Trophoblast cell (in vitro differentiated cells and primary cell): ENCODE data around the gene HMGCLL1.
A peak's percentile ranks its signal among the peaks of the same experiment; 100 is the strongest.

Experiments
- DNase-seq, 2 donors: peaks; one replicate each; pipeline ENCODE4 v3.0.0-alpha.2; 2016
- H2AFZ ChIP-seq: 2 replicates; pipeline ENCODE4 v1.6.1; 2013; ENCODE audit warnings: low read length, moderate library complexity, mild to moderate bottlenecking; ENCODE audit not compliant: insufficient read depth, poor library complexity
- H2AK5ac ChIP-seq: 2 replicates; pipeline ENCODE4 v1.6.1; 2013; ENCODE audit warnings: mild to moderate bottlenecking, low read length
- H2BK120ac ChIP-seq: 2 replicates; pipeline ENCODE4 v1.6.1; 2013; ENCODE audit warnings: low read length, mild to moderate bottlenecking, moderate library complexity; ENCODE audit not compliant: insufficient read depth, poor library complexity
- H2BK12ac ChIP-seq: 2 replicates; pipeline ENCODE4 v1.6.1; 2013; ENCODE audit warnings: mild to moderate bottlenecking, low read length, moderate library complexity
- H2BK5ac ChIP-seq: 2 replicates; pipeline ENCODE4 v1.6.1; 2013; ENCODE audit warnings: low read length, low read depth, moderate library complexity, mild to moderate bottlenecking; ENCODE audit not compliant: poor library complexity
- H3K14ac ChIP-seq: 2 replicates; pipeline ENCODE4 v1.6.1; 2013; ENCODE audit warnings: mild to moderate bottlenecking, low read length
- H3K18ac ChIP-seq: 2 replicates; pipeline ENCODE4 v1.6.1; 2013; ENCODE audit warnings: mild to moderate bottlenecking, low read length
- H3K23ac ChIP-seq: 2 replicates; pipeline ENCODE4 v1.6.1; 2013; ENCODE audit warnings: low read length
- H3K27ac ChIP-seq: 2 replicates; pipeline ENCODE4 v1.5.1; 2013; ENCODE audit warnings: low read depth, mild to moderate bottlenecking, inconsistent platforms, low read length, moderate library complexity
- H3K27me3 ChIP-seq: 2 replicates; pipeline ENCODE4 v1.6.1; 2013; ENCODE audit warnings: inconsistent platforms, mild to moderate bottlenecking, low read length, moderate library complexity; ENCODE audit not compliant: insufficient read depth
- H3K36me3 ChIP-seq, 2 experiments: 1 replicate in 1 of 2; 2 replicates in 1 of 2; pipeline ENCODE4 v1.6.1; 2013; ENCODE audit warnings: low read length in 2 of 2, mild to moderate bottlenecking in 2 of 2, moderate library complexity in 1 of 2; ENCODE audit not compliant: insufficient read depth in 2 of 2, control insufficient read depth in 1 of 2
- H3K4ac ChIP-seq: 2 replicates; pipeline ENCODE4 v1.6.1; 2013; ENCODE audit warnings: low read depth, mild to moderate bottlenecking, low read length, moderate library complexity
- H3K4me1 ChIP-seq, 2 experiments: 1 replicate in 1 of 2; 2 replicates in 1 of 2; pipeline ENCODE4 v1.6.1; 2013; ENCODE audit warnings: low read length in 2 of 2, mild to moderate bottlenecking in 2 of 2, moderate library complexity in 1 of 2; ENCODE audit not compliant: insufficient read depth in 2 of 2, control insufficient read depth in 1 of 2
- H3K4me2 ChIP-seq: 2 replicates; pipeline ENCODE4 v1.6.1; 2013; ENCODE audit warnings: inconsistent platforms, mild to moderate bottlenecking, low read length, moderate library complexity
- H3K4me3 ChIP-seq: 2 replicates; pipeline ENCODE4 v1.5.1; 2013; ENCODE audit warnings: mild to moderate bottlenecking, low read depth, low read length, inconsistent platforms
- H3K79me1 ChIP-seq: one replicate; pipeline ENCODE4 v1.6.1; 2013; ENCODE audit warnings: low read length
- H3K79me2 ChIP-seq: 2 replicates; pipeline ENCODE4 v1.6.1; 2013; ENCODE audit warnings: low read length, mild to moderate bottlenecking; ENCODE audit not compliant: control insufficient read depth, insufficient read depth, poor library complexity
- H3K9ac ChIP-seq: 2 replicates; pipeline ENCODE4 v1.6.1; 2013; ENCODE audit warnings: mild to moderate bottlenecking, low read length
- H3K9me3 ChIP-seq: 2 replicates; pipeline ENCODE4 v1.6.1; 2013; ENCODE audit warnings: low read depth, mild to moderate bottlenecking, control low read depth, inconsistent platforms, low read length; ENCODE audit not compliant: insufficient read depth
- H4K12ac ChIP-seq: 2 replicates; pipeline ENCODE4 v1.6.1; 2013; ENCODE audit warnings: low read depth, mild to moderate bottlenecking, low read length, moderate library complexity
- H4K8ac ChIP-seq: 2 replicates; pipeline ENCODE4 v1.6.1; 2013; ENCODE audit warnings: low read depth, mild to moderate bottlenecking, low read length, moderate library complexity
- H4K91ac ChIP-seq: one replicate; pipeline ENCODE4 v1.6.1; 2013; ENCODE audit warnings: low read depth, mild to moderate bottlenecking, low read length, moderate library complexity
- WGBS: extraction: QIAGEN DNeasy Blood & Tissue Kit; methylation state at CpG from one replicate; pipeline ENCODE4 v1.1.7; 2013; ENCODE audit warnings: missing lambda C conversion rate; ENCODE audit not compliant: insufficient read length, insufficient coverage; ENCODE audit errors: extremely low coverage; 5-methylcytosine and 5-hydroxymethylcytosine counted together

Gene HMGCLL1

DNA sequence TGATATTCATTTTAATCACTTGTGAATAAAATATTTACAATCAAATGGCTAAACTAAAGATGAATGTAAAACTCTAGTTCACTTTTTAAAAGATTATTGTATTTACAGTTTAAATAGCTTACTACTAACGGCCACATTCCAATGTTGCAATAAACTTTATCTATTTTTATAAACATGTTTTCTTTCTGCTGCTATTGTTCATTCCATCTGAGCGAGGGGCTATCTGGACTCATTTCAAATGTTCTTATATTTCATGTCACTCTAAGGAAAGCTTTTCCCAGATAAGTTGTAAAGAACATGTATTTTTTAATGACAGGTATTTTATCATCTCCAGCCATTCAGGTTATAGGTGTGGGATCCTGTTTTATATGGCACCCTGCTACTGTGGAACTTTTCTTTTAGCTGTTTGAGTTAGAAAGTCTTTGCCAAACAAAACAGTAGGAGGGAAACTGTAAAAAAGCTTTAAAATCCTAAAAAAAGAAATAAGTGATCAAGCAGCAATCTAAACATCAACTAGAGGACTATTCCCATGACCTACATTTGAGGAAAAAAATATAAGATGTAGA, 42.5 kb downstream of the HMGCLL1 start:
- no peak overlapping the region for H3K18ac ChIP-seq
- no peak overlapping the region for H3K27ac ChIP-seq
- WGBS = no CpG with 5 or more reads among the region's 2 CpGs
- no peaks in the 10 kb centered on the region for H3K79me1 ChIP-seq
- no peak overlapping the region for H3K4me3 ChIP-seq
- no peak overlapping the region for H4K12ac ChIP-seq
- no peaks in the 10 kb centered on the region for H3K36me3 ChIP-seq
- no peak overlapping the region for H2BK12ac ChIP-seq
- H4K91ac ChIP-seq = no peak overlapping the region
- H3K14ac ChIP-seq = no peak overlapping the region
- H2AK5ac ChIP-seq = no peak overlapping the region
- no peaks in the 10 kb centered on the region for H3K9me3 ChIP-seq
- no peak overlapping the region for H2BK120ac ChIP-seq
- H3K27me3 ChIP-seq = no peaks in the 10 kb centered on the region
- no peak overlapping the region for H3K4ac ChIP-seq
- H4K8ac ChIP-seq = no peak overlapping the region
- no peak overlapping the region for H3K23ac ChIP-seq
- no peaks in the 10 kb centered on the region for H3K79me2 ChIP-seq
- H2BK5ac ChIP-seq = no peak overlapping the region
- no peak overlapping the region for H3K4me2 ChIP-seq
- H3K9ac ChIP-seq = no peak overlapping the region
- no peak for DNase-seq
- no peaks in the 10 kb centered on the region for H3K4me1 ChIP-seq
- no peak overlapping the region for H2AFZ ChIP-seq

DNA sequence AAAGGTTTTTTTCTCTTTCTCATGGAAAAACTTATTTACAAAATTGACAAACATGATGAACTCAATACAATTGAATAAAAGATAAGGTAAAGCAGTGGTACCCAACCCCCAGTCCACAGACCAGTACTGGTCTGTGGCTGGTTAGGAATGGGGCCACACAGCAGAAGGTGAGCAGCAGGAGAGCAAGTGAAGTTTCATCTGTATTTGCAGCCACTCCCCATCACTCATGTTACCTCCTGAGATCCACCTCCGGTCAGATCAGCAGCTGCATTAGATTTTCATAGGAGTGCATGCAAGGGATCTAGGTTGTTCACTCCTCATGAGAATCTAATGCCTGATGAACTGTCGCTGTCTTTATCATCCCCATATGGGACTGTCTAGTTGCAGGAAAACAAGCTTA, 47.5 kb downstream of the HMGCLL1 start:
- Histone ChIP-seq H4K12ac (no peak overlapping the region), H3K4ac (no peak overlapping the region), H3K18ac (no peak overlapping the region), H4K91ac (no peak overlapping the region), H3K79me2 (no peaks in the 10 kb centered on the region), H2AK5ac (no peak overlapping the region), H3K14ac (no peak overlapping the region), H2BK12ac (no peak overlapping the region), H4K8ac (no peak overlapping the region), H3K9me3 (no peaks in the 10 kb centered on the region), H3K4me3 (no peak overlapping the region), H3K36me3 (no peaks in the 10 kb centered on the region), H2BK5ac (no peak overlapping the region), H3K79me1 (no peaks in the 10 kb centered on the region), H3K27ac (no peak overlapping the region), H3K9ac (no peak overlapping the region), H3K4me2 (no peak overlapping the region), H2AFZ (no peak overlapping the region), H3K23ac (no peak overlapping the region), H3K27me3 (no peaks in the 10 kb centered on the region), H2BK120ac (no peak overlapping the region), H3K4me1 (no peaks in the 10 kb centered on the region)
- DNase-seq = no peak
- no CpG with 5 or more reads among the region's 2 CpGs for WGBS

DNA sequence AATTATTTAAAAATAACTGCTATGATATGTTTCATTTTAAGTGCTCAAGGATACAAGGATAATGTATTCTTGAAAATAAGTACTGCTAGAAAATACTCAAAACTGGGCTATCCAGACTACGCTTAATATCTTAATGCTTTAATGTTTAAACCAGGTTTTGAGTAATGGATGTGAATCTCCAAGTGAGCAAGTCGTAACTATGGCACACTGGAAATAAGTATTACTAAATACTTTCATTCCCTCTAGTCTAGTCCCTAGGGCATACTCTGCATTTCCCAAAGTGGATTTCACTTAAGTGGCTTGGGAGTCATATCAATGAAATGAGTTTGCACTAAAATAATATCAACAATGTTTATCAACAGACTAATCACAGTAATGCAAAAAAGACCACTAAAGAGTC, 48.1 kb downstream of the HMGCLL1 start:
- no CpG with 5 or more reads among the region's 2 CpGs for WGBS
- H3K4me3 ChIP-seq = no peak overlapping the region

GRCh38 chr6:55528624-55529023, 50.4 kb downstream of the HMGCLL1 start:
- no CpG with 5 or more reads among the region's 1 CpG for WGBS
- H3K79me2 ChIP-seq = no peaks in the 10 kb centered on the region
- H3K9ac ChIP-seq = no peak overlapping the region
- H3K27ac ChIP-seq = no peak overlapping the region
- H3K4me1 ChIP-seq = no peaks in the 10 kb centered on the region
- no peak overlapping the region for H3K4me3 ChIP-seq
- no peak overlapping the region for H3K4ac ChIP-seq
- no peaks in the 10 kb centered on the region for H3K27me3 ChIP-seq
- no peak overlapping the region for H3K14ac ChIP-seq
- H4K8ac ChIP-seq = no peak overlapping the region
- H4K91ac ChIP-seq = no peak overlapping the region
- H2AFZ ChIP-seq = no peak overlapping the region
- no peak overlapping the region for H3K4me2 ChIP-seq
- peak; percentile 45 to 58 for DNase-seq
- H3K9me3 ChIP-seq = no peaks in the 10 kb centered on the region
- no peaks in the 10 kb centered on the region for H3K79me1 ChIP-seq
- H2BK120ac ChIP-seq = no peak overlapping the region
- H2BK5ac ChIP-seq = no peak overlapping the region
- no peak overlapping the region for H3K18ac ChIP-seq
- no peak overlapping the region for H2BK12ac ChIP-seq
- no peak overlapping the region for H4K12ac ChIP-seq
- no peak overlapping the region for H2AK5ac ChIP-seq
- no peaks in the 10 kb centered on the region for H3K36me3 ChIP-seq
- no peak overlapping the region for H3K23ac ChIP-seq

More for the DNA sequence above, 48.1 kb downstream of the HMGCLL1 start:
- no peak overlapping the region for H4K12ac ChIP-seq
- no peak overlapping the region for H2BK120ac ChIP-seq
- no peak overlapping the region for H2BK5ac ChIP-seq
- no peak overlapping the region for H2AK5ac ChIP-seq
- no peaks in the 10 kb centered on the region for H3K27me3 ChIP-seq
- no peaks in the 10 kb centered on the region for H3K79me1 ChIP-seq
- H4K8ac ChIP-seq = no peak overlapping the region
- H3K4me1 ChIP-seq = no peaks in the 10 kb centered on the region
- no peak overlapping the region for H4K91ac ChIP-seq
- H3K4ac ChIP-seq = no peak overlapping the region
- no peak overlapping the region for H3K23ac ChIP-seq
- H3K27ac ChIP-seq = no peak overlapping the region
- H2AFZ ChIP-seq = no peak overlapping the region
- H3K9me3 ChIP-seq = no peaks in the 10 kb centered on the region
- no peaks in the 10 kb centered on the region for H3K79me2 ChIP-seq
- no peak overlapping the region for H3K14ac ChIP-seq
- no peaks in the 10 kb centered on the region for H3K36me3 ChIP-seq
- no peak overlapping the region for H3K18ac ChIP-seq
- no peak overlapping the region for H2BK12ac ChIP-seq
- no peak overlapping the region for H3K9ac ChIP-seq
- no peak overlapping the region for H3K4me2 ChIP-seq
- no peak for DNase-seq
